Measurements from ENCODE around the gene SUCO. TPM values are rescaled to one million over a fixed set of nuclear protein-coding genes. Genes with fewer than 3 reads are reported as not detected.

The SUCO gene
- total and polyA plus RNA-seq, 2 donors (not counting 1 experiment from before 2014, with no cell fraction given), result 5.5 to 59.7 TPM

GRCh38 chr1:172515436-172515835 is 17.5 kb upstream of the SUCO start:
- Mint-ChIP-seq H3K27ac (no peak overlapping the region), H3K4me1 (no peaks in the 10 kb centered on the region), H3K9me3 (ENCODE audit: insufficient read depth) (no peaks in the 10 kb centered on the region), H3K4me3 (no peak overlapping the region), H3K27me3 (peaks cover 3% of the 10 kb centered on the region)
- DNase-seq (no peak), ATAC-seq (ENCODE audit: low read depth) (no peak)
- H2AFZ ChIP-seq (ENCODE audit: insufficient read depth, low read depth, low read length, poor library complexity, severe bottlenecking), result no peak overlapping the region
- ChIA-PET CTCF (no interaction called here), POLR2A (no interaction called here)
- TF ChIP-seq CTCF (IDR thresholded peaks at IDR 0.05), result no peak
- TF ChIP-seq EZH2 (IDR thresholded peaks at IDR 0.05; ENCODE audit: borderline replicate concordance, insufficient read depth, low read depth, low read length, poor library complexity, severe bottlenecking), result no peak
- H3K9ac ChIP-seq (ENCODE audit: low read length), result no peak overlapping the region
- no peaks in the 10 kb centered on the region for H3K36me3 ChIP-seq (replicated peaks in 1 of 2; ENCODE audit: control extremely low read depth in 1 of 2, control insufficient read depth in 1 of 2, extremely low read depth in 1 of 2, insufficient read depth in 2 of 2, low read length in 1 of 2)
- H3K4me3 ChIP-seq (ENCODE audit: control extremely low read depth in 1 of 5, extremely low read depth in 1 of 5, insufficient read depth in 1 of 5, low read depth in 2 of 5, low read length in 4 of 5), result no peak overlapping the region
- no peaks in the 10 kb centered on the region for H3K9me3 ChIP-seq (ENCODE audit: control extremely low read depth in 1 of 3, control insufficient read depth in 2 of 3, insufficient read depth in 1 of 3, low read length in 2 of 3)
- no peak overlapping the region for H3K27ac ChIP-seq (ENCODE audit: low read length in 2 of 2)
- peaks cover 0 to 2% (median 0%) of the 10 kb centered on the region in 4 experiments for H3K27me3 ChIP-seq (replicated peaks in 1 of 4; ENCODE audit: control extremely low read depth in 1 of 4, control insufficient read depth in 3 of 4, insufficient read depth in 4 of 4, low read length in 3 of 4)
- intact Hi-C loops (cut with micrococcal nuclease), result no loop called here
- H3K4me2 ChIP-seq (replicated peaks; ENCODE audit: low read depth, low read length, poor library complexity, severe bottlenecking), result no peak overlapping the region
- H3K79me2 ChIP-seq (ENCODE audit: control insufficient read depth, insufficient read depth, low read length), result no peaks in the 10 kb centered on the region
- no peaks in the 10 kb centered on the region for H4K20me1 ChIP-seq (ENCODE audit: control insufficient read depth, insufficient read depth, low read length, poor library complexity, severe bottlenecking)
- H3K4me1 ChIP-seq (ENCODE audit: control insufficient read depth in 2 of 2, insufficient read depth in 2 of 2, low read length in 2 of 2), result no peaks in the 10 kb centered on the region

- Histone ChIP-seq H3K4me1 (ENCODE audit: control insufficient read depth in 2 of 2, insufficient read depth in 2 of 2, low read length in 2 of 2) (no peaks in the 10 kb centered on the region), H3K4me2 (replicated peaks; ENCODE audit: low read depth, low read length, poor library complexity, severe bottlenecking) (no peak overlapping the region), H3K9ac (ENCODE audit: low read length) (no peak overlapping the region), H3K79me2 (ENCODE audit: control insufficient read depth, insufficient read depth, low read length) (no peaks in the 10 kb centered on the region), H2AFZ (ENCODE audit: insufficient read depth, low read depth, low read length, poor library complexity, severe bottlenecking) (no peak overlapping the region), H4K20me1 (ENCODE audit: control insufficient read depth, insufficient read depth, low read length, poor library complexity, severe bottlenecking) (no peaks in the 10 kb centered on the region), H3K27me3 (replicated peaks in 1 of 4; ENCODE audit: control extremely low read depth in 1 of 4, control insufficient read depth in 3 of 4, insufficient read depth in 4 of 4, low read length in 3 of 4) (peaks cover 0 to 2% (median 0%) of the 10 kb centered on the region in 4 experiments), H3K4me3 (ENCODE audit: control extremely low read depth in 1 of 5, extremely low read depth in 1 of 5, insufficient read depth in 1 of 5, low read depth in 2 of 5, low read length in 4 of 5) (no peak overlapping the region), H3K27ac (ENCODE audit: low read length in 2 of 2) (no peak overlapping the region), H3K36me3 (replicated peaks in 1 of 2; ENCODE audit: control extremely low read depth in 1 of 2, control insufficient read depth in 1 of 2, extremely low read depth in 1 of 2, insufficient read depth in 2 of 2, low read length in 1 of 2) (no peaks in the 10 kb centered on the region), H3K9me3 (ENCODE audit: control extremely low read depth in 1 of 3, control insufficient read depth in 2 of 3, insufficient read depth in 1 of 3, low read length in 2 of 3) (no peaks in the 10 kb centered on the region)
- ATAC-seq (ENCODE audit: low read depth), result no peak
- ChIA-PET CTCF (no interaction called here), POLR2A (no interaction called here)
- Mint-ChIP-seq H3K9me3 (ENCODE audit: insufficient read depth) (no peaks in the 10 kb centered on the region), H3K27me3 (peaks cover 3% of the 10 kb centered on the region), H3K27ac (no peak overlapping the region), H3K4me1 (no peaks in the 10 kb centered on the region), H3K4me3 (no peak overlapping the region)
- no peak for TF ChIP-seq CTCF (IDR thresholded peaks at IDR 0.05)
- TF ChIP-seq EZH2 (IDR thresholded peaks at IDR 0.05; ENCODE audit: borderline replicate concordance, insufficient read depth, low read depth, low read length, poor library complexity, severe bottlenecking), result no peak
- intact Hi-C loops (cut with micrococcal nuclease), result no loop called here
- no peak for DNase-seq
- WGBS (ENCODE audit: insufficient coverage), result no CpG with 5 or more reads among the region's 1 CpG
These were observed 17.0 kb upstream of the SUCO start for GRCh38 chr1:172515927-172516326.
